Parathyroid adenoma (tissue), 2 donors: ENCODE data around the gene TUSC2.

Experiments
- H2AFZ ChIP-seq: fragments of 300-600 bp; sonication (generic); one replicate; pipeline ENCODE4 v1.7.0; 2017; ENCODE audit warnings: antibody characterized with exemption, mild to moderate bottlenecking
- H3K27ac ChIP-seq: fragments of 300-600 bp; sonication (generic); one replicate; pipeline ENCODE4 v1.7.0; 2017
- H3K27me3 ChIP-seq: fragments of 300-600 bp; sonication (generic); one replicate; pipeline ENCODE4 v1.7.0; 2017; ENCODE audit warnings: low read length; ENCODE audit not compliant: control insufficient read depth, insufficient read depth
- H3K36me3 ChIP-seq: fragments of 300-600 bp; sonication (generic); one replicate; pipeline ENCODE4 v1.7.0; 2017; ENCODE audit warnings: low read length; ENCODE audit not compliant: control insufficient read depth, insufficient read depth
- H3K4me1 ChIP-seq: fragments of 300-600 bp; sonication (generic); one replicate; pipeline ENCODE4 v1.7.0; 2017; ENCODE audit warnings: control low read depth
- H3K4me2 ChIP-seq: fragments of 300-600 bp; sonication (generic); one replicate; pipeline ENCODE4 v1.7.0; 2017; ENCODE audit warnings: low read length
- H3K4me3 ChIP-seq: fragments of 300-600 bp; sonication (generic); one replicate; pipeline ENCODE4 v1.7.0; 2017; ENCODE audit warnings: low read depth, low read length
- H3K79me2 ChIP-seq: fragments of 300-600 bp; sonication (generic); one replicate; pipeline ENCODE4 v1.7.0; 2017; ENCODE audit warnings: control low read depth
- H3K9ac ChIP-seq: fragments of 300-600 bp; sonication (generic); one replicate; pipeline ENCODE4 v1.7.0; 2017; ENCODE audit warnings: mild to moderate bottlenecking
- H3K9me3 ChIP-seq: fragments of 300-600 bp; sonication (generic); one replicate; pipeline ENCODE4 v1.7.0; 2017; ENCODE audit warnings: low read length; ENCODE audit not compliant: control insufficient read depth
- TF ChIP-seq, protein P1 (sequence below): fragments of 300-600 bp; sonication (generic); IDR thresholded peaks from one replicate; pipeline ENCODE4 v1.7.0; 2017; ENCODE audit warnings: antibody characterized with exemption, mild to moderate bottlenecking
- donor health status: primary hyperparathyroidism.

TUSC2 gene

GRCh38 chr3:50322386-50323091 is 5.5 kb downstream of the TUSC2 start, which contains the start of gene HYAL2:
Gene HYAL2 (minus strand): TSS chr3:50322745. CDS start chr3:50320489, 2,256 bp downstream.
- Histone ChIP-seq H3K4me1 (peaks cover 29% of the 10 kb centered on the region), H3K4me3 (peak within 1 kb of the TSS; percentile 89)

DNA sequence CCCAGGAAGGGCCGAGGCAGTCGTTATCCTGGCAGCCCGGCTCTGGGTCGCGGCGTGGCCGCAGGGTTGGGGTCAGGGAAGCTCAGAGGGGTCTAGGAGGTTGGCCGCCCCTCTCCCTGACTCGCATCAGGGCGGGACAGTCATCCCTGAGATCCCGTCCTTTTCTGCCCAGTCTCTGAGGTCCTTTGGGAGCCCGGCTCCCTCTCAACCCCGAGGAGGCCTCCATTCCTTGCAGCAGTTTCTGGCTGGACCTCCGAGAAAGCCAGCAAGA is 6.0 kb downstream of the TUSC2 start:
- Histone ChIP-seq H3K9ac (no peak overlapping the region), H3K27ac (peak overlapping the region; percentile 88), H3K36me3 (no peaks in the 10 kb centered on the region)

More at GRCh38 chr3:50322386-50323091, 5.5 kb downstream of the TUSC2 start, which contains the start of gene HYAL2:
- H3K4me2 ChIP-seq: peak within 1 kb of the TSS; percentile 97
- H2AFZ ChIP-seq: peak within 1 kb of the TSS; percentile 83
- peak within 1 kb of the TSS; percentile 88 for H3K27ac ChIP-seq
- TF ChIP-seq, protein P1, sequence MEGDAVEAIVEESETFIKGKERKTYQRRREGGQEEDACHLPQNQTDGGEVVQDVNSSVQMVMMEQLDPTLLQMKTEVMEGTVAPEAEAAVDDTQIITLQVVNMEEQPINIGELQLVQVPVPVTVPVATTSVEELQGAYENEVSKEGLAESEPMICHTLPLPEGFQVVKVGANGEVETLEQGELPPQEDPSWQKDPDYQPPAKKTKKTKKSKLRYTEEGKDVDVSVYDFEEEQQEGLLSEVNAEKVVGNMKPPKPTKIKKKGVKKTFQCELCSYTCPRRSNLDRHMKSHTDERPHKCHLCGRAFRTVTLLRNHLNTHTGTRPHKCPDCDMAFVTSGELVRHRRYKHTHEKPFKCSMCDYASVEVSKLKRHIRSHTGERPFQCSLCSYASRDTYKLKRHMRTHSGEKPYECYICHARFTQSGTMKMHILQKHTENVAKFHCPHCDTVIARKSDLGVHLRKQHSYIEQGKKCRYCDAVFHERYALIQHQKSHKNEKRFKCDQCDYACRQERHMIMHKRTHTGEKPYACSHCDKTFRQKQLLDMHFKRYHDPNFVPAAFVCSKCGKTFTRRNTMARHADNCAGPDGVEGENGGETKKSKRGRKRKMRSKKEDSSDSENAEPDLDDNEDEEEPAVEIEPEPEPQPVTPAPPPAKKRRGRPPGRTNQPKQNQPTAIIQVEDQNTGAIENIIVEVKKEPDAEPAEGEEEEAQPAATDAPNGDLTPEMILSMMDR: no peak
- no peaks in the 10 kb centered on the region for H3K27me3 ChIP-seq
- peak within 1 kb of the TSS; percentile 25 for H3K9ac ChIP-seq
- H3K79me2 ChIP-seq: peaks cover 16% of the 10 kb centered on the region
- H3K9me3 ChIP-seq: no peaks in the 10 kb centered on the region
- H3K36me3 ChIP-seq: no peaks in the 10 kb centered on the region

DNA sequence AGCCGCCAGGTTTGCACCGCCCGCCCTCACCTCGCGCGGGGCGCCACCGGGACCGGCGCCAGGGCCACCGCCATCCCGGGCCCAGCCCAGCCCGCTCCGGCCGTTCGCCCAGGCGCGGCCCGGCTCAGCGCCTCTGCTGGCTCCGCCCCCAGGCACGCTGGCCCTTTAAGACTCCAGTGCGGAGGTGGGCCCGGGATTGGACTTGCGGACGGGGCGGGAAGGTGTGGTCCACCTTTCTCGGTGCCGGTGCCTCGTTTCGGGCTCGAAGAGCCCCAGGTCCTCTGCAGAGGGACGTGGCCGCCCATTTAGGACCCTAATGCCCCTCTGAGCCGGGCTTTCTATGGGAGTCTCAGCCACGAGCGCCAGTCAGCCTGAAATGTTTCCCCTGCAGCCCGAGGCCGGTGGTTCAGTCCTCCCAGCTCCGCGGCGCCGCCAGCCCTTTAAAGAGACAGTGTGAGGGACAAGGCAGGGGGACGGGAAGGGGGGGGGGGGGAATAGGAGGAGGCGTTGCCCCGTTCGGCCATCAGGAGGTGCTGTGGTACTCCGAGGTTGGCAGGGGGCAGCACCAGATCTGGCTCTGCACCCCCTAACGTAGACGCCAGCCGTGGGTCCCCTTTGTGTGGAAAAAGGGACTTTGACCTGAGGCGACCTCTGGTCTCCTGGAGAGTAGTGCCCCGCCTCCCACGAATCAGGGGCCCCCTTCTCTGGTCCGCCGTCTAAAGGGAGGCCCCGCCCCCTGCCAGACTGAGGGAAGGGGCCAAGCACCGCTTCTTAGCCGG is 6.5 kb downstream of the TUSC2 start:
- H3K27ac ChIP-seq: peak overlapping the region; percentile 88
- H3K27me3 ChIP-seq: no peaks in the 10 kb centered on the region
- peak overlapping the region; percentile 97 for H3K4me2 ChIP-seq
- H3K36me3 ChIP-seq: no peaks in the 10 kb centered on the region
- TF ChIP-seq, protein P1: peak; percentile 38
- no peaks in the 10 kb centered on the region for H3K9me3 ChIP-seq
- peaks cover 7% of the 10 kb centered on the region for H3K79me2 ChIP-seq
- H3K9ac ChIP-seq: peak overlapping the region; percentile 25
- H3K4me3 ChIP-seq: peak overlapping the region; percentile 89
- H2AFZ ChIP-seq: peak overlapping the region; percentile 83
- peaks cover 30% of the 10 kb centered on the region for H3K4me1 ChIP-seq

More for the DNA sequence above, 6.0 kb downstream of the TUSC2 start:
- H3K4me2 ChIP-seq: peak overlapping the region; percentile 97
- peak overlapping the region; percentile 89 for H3K4me3 ChIP-seq
- H3K79me2 ChIP-seq: peaks cover 13% of the 10 kb centered on the region
- no peaks in the 10 kb centered on the region for H3K9me3 ChIP-seq
- peak overlapping the region; percentile 83 for H2AFZ ChIP-seq
- H3K27me3 ChIP-seq: no peaks in the 10 kb centered on the region
- peaks cover 28% of the 10 kb centered on the region for H3K4me1 ChIP-seq
- TF ChIP-seq, protein P1: no peak

DNA sequence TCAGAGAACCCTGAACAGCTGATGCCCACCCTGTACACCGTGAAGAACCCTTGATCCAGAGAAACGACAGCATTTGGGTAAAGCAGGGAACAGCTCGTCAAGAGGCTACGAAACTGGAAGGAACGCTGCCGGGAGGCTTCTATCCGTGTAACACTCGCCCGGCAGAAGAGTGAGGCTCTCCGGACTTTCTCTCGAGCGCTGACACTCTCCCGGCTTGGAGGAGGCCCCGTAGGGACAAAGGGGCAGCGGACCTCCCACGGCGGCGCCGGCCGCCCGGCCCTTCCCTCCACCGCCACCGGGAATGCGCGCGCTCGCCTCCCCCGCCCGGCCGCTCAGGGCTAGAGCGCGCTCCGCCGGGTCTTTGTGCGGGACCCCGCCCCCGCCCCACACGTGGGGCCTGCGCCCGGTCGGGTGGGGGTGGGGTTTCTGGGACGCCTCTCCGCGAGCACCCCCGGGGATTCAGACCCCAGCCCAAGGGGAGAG is 7.1 kb downstream of the TUSC2 start:
- Histone ChIP-seq H3K79me2 (peaks cover 7% of the 10 kb centered on the region), H3K4me3 (peak overlapping the region; percentile 89), H3K27me3 (no peaks in the 10 kb centered on the region), H3K4me1 (peaks cover 30% of the 10 kb centered on the region), H3K27ac (peak overlapping the region; percentile 88), H3K4me2 (peak overlapping the region; percentile 97), H2AFZ (peak overlapping the region; percentile 83), H3K9ac (no peak overlapping the region), H3K9me3 (no peaks in the 10 kb centered on the region), H3K36me3 (no peaks in the 10 kb centered on the region)
- TF ChIP-seq, protein P1: no peak
